DMS79 (cell line): Measurements from ENCODE around the gene CYP46A1.
"Not testable (repeated sequence)": the region's sequence is repeated elsewhere in the genome, so short reads cannot be mapped to it uniquely, and the experiment has no call there.

Experiments used
- DNase-seq: peaks from one replicate; lab custom pipeline; 2025; lab: John Stamatoyannopoulos, UW

The CYP46A1 gene

DNA sequence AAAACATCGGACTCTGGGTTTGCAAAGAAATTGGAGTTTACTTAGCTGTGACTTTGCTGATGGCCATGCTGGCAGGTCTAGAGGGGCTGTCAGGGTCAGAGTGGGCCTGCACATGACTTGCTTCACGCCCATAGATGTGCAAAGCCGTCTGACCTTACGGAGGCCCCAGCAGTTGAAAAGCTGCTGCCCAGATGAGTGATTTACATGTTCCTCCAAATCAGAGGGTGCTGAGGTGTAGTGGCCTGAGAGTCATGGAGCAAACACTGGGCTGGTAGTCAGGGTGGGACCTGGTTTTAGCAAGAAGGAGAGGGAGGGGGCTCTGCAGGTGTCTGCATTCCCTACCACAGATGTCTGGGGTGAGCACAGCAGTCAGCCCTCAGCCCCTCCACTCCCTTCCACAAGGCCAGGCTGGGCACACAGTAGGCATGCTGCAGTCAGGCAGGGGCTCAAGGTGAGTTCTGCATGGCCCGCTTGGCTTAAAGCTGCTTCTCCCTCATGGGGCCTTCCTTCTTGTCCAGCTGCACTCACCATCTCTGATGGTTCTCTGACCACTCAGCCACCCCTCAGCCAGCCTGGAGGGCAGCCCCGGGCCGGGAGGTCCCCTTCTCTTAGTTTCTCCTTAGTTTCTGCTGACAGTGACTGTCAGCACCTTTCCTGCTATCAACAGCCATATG is 74.9 kb downstream of the CYP46A1 start:
- no peak for DNase-seq

DNA sequence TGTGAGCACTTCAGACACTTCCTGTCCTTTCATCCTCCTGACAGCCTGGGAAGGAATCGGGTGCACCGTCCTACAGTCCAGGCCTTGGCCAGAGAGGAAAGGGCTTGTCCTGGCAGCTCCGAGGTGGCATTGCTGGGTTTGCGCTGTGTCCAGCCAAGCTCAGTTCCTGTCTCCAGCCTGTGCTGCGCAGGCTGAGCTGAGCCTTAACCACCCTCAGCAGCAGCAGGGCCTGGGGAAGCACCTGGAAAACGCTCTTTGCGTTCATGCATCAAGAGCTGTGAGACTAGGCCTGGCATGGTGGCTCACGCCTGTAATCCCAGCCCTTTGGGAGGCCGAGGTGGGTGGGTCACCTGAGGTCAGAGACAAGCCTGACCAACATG is 75.4 kb downstream of the CYP46A1 start:
- DNase-seq, result no peak

DNA sequence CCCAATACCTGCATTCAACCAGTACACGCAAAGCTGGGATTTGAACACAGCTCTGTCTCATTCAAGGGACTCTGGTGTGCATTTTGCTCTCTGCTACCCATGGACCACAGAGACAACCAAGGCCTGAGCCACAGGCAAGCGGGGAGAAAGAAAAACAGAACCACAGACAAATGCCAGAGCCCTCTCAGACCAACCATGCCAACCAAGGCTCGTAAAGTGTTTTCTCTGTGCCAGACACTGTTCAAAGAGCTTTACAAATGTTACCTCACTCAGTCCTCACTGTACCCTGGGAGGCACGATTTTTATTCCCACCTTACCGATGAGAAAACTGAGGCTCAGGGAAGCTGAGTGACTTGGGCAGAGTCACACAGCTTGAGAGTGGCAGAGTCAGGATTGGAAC is 76.7 kb downstream of the CYP46A1 start:
- DNase-seq, result no peak

DNA sequence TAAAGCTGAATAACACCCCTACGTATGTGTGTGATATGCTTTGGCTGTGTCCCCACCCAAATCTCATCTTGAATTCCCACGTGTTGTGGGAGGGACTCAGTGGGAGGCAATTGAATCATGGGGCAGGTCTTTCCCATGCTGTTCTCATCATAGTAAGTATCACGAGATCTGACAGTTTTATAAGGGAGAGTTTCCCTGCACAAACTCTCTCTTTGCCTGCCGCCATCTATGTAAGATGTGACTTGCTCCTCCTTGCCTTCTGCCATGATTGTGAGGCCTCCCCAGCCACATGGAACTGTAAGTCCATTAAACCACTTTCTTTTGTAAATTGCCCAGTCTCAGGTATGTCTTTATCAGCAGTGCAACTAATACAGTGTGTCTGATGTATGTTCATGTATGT is 78.8 kb downstream of the CYP46A1 start:
- DNase-seq, result not testable (repeated sequence)

DNA sequence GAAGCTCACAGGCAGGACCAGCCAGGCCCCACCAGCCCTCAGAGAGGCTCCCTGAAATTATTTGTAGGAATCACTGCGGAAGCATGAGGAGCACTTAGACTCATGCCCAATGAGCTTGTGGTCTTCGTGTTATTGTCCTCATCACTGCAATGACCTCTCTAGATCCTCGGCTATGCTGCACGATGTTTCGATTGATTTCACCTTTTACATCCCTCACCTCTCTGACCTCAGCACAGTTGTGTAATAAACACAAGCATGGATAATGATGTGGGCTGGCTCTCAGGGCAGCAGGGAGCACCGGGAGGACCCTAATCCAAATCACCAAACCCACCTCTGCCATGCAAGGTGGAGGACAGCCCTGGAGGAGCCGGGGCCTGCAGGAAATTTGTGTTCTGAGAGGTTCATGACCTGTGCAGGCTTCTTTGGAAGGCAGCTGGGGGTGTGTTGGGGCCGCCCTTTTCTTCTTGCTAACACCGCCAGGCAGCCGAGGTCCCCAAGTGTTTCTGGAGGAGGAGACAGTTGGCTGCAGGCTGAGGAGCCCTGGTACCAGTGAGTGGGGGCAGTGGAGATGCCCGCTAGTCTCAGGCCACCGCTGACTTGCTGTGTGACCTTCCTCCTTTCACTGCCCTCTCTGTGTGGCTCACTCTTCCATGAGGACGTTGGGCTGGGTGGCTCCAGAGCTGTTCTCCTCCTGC is 79.6 kb downstream of the CYP46A1 start:
- no peak for DNase-seq

DNA sequence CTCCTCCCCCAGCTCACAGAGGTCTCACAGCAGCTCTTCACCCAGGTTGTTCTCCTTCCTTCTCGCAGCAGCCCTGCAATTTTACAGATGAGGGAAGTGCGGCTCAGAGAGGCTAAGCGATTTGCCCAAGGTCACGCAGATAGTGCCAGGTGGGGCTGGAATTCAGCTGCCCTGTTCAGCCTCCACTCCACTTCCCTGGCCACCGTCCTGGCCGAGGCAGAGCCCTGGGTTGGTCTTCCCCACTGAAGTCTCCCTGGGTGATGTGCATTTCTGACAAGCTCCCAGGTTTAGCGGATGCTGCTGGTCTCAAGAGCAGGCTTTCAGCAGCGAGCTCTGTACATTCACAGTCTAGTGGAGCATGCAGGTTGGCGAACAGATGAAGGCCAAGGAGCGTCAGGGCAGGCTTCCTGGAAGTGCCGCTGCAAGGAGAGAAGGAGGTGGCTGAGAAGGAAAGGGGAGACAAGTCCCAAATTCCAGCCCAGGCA is 80.2 kb downstream of the CYP46A1 start:
- DNase-seq, result no peak

DNA sequence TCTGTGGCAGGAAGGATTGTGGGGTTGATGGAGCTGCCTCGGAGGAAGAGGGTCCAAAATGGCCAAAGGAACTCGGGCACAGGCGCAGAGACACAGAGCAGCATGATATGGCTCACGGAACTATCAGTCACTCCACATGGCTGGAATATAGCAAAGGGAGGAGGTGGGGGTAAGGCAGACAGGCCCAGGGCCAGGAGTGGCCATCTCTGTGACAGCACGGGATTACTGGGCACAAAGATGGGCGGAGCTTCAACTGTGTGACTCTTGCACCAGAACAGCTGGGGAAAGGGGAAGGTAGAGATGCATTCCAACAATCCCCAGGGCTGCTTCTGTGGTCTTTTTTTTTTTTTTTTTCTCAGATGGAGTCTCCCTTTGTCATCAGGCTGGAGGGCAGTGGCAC is 84.3 kb downstream of the CYP46A1 start:
- DNase-seq, result no peak

DNA sequence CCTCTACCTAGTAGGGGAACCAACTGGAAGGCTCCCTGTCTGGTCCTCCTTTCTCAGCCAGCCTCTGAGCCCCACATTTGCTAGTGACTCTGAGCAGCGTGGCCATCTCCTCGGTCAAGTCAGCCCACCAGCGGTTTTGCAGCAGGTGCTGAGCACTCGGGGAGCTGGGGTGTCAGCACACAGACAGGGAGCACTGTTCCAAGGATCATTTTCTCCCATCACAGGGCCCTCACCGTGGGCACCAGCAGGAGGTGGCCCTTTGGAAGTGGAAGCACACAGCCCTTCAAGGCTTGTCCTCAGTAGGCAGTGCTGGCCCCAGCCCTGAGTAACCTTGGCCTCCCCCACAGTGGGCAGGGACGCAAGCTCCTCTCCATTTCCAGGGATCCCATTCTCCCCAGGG is 85.0 kb downstream of the CYP46A1 start:
- DNase-seq, result no peak

DNA sequence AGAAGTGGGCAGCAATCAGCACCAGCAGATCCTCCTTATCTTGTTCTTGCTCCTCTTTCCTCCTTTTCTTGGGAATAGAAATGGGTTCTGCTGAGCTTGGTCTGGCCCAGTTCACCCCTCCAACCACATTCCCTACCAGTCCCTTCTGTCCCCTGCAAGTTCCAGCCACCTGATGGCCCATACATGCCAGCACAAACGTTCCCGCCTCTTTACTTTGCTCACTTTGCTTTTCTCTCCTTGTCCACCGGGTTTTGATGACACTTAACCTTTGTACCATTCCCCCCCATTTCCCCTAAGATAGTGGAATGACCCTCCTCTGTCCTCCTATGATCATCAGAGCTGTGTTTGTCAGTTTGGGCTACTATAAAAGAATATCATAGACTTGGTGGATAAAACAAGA is 85.7 kb downstream of the CYP46A1 start:
- DNase-seq, result no peak

DNA sequence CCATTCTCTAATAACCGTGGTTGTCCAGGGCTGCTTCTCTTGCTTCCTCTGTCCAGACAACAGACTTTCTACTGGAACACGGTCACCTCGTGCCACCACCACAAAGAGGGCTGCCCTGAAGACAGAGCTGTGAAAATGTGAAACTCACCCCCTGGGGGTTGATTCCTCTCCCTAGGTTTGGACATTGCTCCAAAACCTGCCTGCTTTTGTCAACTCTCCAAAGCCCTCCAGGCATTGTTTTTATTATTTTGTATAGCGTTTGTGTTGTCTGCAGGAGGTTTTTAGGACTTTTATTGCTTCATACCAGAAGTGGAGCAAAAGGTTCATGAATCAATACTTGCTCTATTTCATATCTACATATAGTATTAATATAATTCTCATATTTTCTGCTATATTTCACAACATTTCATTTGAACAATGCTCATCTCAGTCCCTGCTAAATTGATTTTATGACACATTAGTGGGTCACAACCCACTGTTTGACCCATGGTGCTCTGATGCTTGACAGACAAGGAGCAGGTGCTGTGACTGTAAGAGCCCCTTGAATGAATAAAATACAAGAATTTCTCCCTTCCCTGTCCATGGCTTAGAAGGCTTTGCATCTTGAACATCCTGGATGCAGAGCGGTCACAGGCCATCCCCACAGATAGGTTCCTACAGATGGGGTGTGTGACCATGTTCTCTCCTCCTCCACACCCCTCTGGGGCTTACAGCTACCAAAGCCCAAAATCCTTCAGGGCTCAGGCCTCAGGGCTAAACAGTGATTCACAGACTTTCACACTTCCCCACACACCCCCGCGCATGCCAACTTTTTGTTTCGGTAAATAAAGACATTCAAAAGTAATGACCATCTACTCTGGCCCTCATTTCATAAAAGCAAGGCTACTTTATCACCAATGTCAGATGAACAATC is 88.5 kb downstream of the CYP46A1 start:
- DNase-seq, result no peak

DNA sequence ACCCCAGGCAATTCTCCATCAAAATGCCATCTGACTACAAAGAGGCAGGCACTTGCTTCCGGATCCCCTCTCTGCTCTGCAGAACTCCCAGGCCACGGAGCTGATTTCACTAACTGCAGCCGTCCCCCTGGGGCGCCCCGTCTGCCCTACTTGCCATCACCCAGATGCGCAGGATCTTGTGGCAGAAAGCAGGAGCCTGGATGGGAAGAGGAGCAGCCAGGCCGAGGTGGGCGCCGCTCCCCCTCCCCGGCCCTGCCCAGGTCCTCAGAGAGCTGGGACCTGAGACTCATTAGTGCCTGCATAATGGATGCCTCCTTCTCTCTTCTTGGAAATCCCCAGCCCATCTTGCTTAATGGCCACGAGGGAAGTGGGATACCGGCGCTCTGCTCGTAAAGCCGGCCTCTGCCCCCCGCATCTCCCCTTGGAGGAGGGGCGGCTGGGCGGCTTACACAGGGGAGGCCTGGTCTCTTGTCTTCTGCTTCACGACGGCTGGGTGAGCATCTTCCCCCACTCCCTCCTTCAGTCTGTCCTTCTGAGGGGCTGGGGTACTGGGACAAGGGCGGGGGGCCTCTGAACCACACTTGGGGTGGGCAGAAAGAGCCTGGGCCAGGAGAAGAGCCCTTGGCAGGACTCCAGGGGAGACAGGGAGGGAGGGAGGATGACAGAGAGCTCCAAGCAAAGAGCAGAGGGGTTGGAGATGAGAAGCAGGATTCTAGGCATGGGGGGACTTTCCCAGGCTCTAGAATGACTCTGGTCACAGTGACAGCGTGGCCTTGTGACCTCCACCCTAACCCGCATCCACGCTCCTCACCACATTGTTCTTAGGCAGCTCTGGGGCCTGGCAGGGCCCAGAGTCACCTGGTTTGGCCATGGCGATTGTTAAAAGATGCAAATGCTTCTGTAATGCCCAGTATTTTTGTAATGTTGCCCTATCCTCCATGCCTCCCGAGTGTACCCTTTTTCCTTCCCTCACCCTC is 89.7 kb downstream of the CYP46A1 start:
- DNase-seq, result no peak

DNA sequence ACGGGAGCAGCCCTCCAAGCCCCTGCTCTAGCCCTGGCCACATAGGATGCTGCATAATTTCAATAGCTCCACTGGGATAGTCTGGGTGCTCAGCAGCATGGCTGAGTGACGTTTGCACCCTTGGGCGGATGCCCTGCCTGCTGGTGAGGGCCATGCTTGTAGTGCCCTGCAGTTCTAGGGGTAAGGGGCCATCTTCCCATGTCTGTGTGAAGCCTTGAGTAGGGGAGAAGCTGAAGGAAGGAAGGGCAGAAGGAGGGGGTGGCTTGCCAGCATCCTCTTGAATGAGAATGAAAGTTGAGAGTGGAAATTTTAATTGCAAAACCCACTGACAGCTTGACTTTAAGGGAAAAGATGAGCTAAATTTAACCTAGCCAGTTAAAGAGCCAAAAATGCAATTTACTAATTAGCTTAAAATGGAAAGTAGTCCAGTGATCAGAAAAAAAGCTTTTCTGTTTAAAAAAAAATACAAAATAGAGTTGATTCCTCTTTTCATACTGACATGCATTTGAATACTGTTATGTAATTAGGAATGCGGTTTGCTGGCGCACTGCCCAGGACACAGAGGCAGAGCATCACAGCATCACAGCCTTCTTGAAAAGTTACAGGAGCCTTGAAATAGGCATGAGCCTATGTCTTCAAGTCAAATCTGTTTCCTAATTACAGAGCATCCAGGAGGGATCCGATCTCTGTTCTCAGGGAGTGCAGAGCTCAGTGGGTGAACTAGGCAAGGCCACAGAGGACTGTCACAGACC is 90.6 kb downstream of the CYP46A1 start:
- no peak for DNase-seq

DNA sequence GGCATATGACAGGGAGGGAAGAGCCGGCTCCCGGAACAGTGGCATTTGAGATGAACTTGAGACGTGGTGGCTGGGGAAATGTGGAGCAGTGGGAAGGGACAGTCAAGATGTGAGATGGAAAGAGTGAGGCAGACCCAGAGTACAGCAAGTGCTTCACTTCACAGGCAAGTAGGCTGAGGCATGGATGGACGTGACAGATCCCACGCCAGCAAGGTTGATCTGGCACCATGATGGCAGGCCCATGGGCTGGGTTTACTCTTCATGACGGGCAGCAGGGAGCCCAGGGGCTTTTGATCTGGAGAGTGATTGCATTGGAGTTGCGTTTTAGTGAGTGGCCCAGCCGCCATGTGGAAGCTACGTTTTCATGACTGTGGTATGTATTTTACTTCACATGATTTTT is 91.3 kb downstream of the CYP46A1 start:
- no peak for DNase-seq
